ENCODE results near the gene KCNIP3.
"Not testable (repeated sequence)": the region's sequence is repeated elsewhere in the genome, so short reads cannot be mapped to it uniquely, and the experiment has no call there.

KCNIP3 gene

DNA sequence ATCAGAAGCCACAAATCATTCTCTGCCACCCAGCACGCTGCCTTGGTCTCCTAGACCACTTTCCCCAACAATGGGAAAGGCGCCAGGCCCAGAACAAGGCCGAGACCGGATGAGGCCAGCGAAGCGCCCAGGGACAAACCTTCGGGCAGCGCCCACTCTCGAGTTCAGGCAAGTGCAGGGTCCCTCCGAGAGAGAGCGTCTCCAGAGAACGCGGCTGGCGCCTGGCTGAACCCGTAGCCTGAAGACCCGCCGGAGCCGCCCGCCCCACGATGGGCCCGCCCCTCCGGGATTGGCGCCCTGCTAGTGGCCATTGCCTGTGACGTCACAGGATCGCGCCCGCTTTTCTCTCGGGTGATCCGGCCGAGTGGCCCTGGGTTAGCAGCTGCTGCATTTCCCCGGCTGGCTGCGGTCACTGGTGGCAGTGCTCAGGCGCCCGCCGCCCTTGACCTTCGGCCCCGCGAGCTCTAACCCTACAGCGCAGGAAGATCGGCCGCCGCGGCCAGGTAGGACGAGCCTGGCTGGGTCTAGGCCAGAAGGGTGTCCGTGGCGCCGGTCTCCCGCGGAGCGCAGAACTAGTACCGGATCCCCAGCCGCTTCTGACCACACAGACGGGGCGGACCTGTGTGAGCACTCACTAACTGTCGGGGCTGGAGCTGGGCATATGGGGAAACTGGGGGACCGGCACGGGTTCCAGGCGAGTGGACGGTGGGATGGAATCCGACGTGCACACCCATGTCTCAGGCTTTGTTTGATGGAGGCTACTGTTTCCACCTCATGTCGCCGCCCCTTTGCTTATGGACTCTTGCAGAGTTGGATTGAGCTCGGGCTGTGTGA is 105.4 kb downstream of the KCNIP3 start, which contains the start of gene FAHD2A:
Gene FAHD2A (plus strand): TSS at position 339 of the 834 bp plus-strand sequence. CDS start 2,851 bp downstream, outside the sequence.
- peak; percentile 91 to 98 (median 96) for DNase-seq (ENCODE audit: low read depth in 4 of 4, low spot score in 1 of 4)

DNA sequence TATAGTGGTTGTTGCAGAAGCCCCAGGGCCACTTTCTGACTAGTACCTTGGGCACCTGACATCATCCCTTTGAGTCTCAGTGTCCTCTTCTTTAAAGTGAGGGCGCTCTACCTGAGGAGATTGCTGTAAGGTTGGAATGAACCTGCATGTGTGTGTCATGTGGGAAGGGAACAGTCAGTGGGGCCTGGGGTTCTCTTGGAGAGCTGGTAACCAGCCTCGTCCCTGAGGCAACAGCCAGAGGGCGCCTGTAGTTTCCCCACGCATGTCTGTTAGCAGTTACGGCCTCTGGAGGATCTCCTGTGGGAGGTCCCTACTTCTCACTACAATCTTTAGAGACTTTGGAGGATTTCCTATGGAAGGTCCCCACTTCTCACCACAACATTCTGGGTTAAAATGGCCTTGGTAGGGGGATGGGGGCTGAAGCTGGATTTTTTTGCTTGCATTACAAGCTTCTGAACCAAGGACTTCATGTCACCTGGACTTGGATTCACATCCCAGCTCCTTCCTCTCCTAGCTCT is 106.1 kb downstream of the KCNIP3 start:
- peak in 1 of 4 experiments; percentile 19 for DNase-seq (ENCODE audit: low read depth in 4 of 4, low spot score in 1 of 4)

- DNase-seq (ENCODE audit: low read depth in 4 of 4, low spot score in 1 of 4), result not testable (repeated sequence)
These were observed 106.7 kb downstream of the KCNIP3 start for GRCh38 chr2:95403824-95404223.

DNA sequence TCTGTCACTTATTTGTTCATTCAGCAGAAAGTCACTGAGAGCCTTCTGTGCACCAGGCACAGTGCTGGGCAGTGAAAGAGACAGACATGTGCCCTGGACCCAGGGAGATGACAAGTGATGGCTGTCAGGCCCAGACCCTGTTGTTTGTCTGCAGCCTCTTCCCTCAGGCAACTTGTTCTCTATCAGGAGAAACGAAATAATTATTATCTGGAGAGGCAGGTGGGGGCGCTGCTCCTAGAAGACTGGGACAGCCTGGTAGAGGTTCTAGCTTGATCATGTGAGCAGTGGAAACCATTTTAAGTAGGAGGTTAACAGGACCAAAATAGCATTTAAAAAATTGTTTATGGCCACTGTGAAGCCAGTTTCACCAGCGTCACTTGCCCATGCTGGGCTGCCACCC is 107.5 kb downstream of the KCNIP3 start:
- not testable (repeated sequence) for DNase-seq (ENCODE audit: low read depth in 4 of 4, low spot score in 1 of 4)

DNA sequence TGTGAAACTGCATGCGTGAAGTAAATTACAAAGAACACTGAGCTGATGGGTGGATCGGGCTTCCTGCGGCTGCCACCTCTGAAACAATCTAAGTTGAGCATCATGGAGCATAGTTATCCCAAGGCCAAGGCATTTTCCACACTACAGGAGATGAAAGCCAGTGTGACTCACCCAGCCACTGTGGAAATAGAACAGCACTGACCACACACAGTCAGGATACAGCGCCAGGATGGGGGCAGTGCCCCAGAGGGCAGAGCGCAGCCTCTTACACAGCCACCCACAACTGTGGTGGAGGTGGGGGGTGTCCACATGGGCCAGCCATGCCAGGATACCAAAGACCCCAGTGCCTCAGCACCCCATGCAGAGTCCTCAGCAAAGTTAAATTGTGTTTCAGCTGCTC is 114.1 kb downstream of the KCNIP3 start:
- DNase-seq (ENCODE audit: low read depth in 4 of 4, low spot score in 1 of 4), result not testable (repeated sequence)

DNA sequence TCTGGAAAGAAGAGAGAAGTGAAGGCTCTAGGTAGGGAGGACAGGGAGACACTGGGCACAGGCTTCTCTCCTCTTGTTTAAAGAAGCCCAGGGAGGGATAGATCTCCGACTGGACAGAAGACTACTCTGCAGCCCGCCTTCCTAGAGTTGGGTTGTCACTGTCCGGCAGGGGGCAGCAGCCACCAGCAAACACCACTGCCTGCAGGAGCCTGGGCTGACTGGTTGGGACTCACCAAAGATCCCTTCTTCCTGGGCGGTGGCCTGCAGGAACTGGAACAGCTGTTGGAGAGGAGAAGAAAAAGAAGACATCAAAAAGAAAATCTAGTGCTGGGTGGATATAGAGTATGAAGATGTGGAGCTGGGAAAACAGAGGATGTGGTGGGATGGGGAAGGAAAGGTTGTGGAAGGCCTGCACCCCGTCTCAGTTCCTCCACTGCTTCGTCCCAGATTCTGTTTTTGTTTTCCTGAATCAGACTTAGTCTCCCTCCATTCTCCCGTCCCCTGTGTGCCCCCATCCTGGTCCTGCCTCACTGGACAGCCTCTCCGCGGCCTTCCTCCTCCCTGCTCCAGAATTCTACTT is 117.0 kb downstream of the KCNIP3 start:
- peak; percentile 27 to 57 (median 42) for DNase-seq (ENCODE audit: low read depth in 4 of 4, low spot score in 1 of 4)

- DNase-seq (ENCODE audit: low read depth in 4 of 4, low spot score in 1 of 4), result not testable (repeated sequence)
These were observed 118.0 kb downstream of the KCNIP3 start for GRCh38 chr2:95415138-95415537.

DNA sequence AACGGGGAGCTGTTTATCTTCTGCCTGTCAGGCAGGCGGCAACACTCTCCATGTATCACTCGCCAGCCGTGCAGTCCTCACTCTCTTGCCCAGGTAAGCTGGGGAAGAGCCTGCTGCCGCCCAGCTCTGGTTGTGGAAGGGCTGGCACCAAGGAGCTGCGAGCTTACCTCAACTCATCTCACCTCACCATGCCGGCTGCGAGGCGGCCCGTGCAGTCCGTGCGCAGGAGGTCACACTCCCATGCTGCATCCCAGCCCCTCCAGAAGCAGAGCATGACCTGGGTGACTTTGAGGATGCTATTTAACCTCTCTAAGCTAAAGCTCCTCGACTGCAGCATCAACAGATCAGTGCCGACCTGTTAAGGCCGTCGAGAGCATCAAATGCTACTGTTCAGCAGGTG is 118.4 kb downstream of the KCNIP3 start:
- DNase-seq (ENCODE audit: low read depth in 4 of 4, low spot score in 1 of 4), result not testable (repeated sequence)

GRCh38 chr2:95427196-95427867 is 130.2 kb downstream of the KCNIP3 start:
- DNase-seq (ENCODE audit: low read depth in 4 of 4, low spot score in 1 of 4), result not testable (repeated sequence)

DNA sequence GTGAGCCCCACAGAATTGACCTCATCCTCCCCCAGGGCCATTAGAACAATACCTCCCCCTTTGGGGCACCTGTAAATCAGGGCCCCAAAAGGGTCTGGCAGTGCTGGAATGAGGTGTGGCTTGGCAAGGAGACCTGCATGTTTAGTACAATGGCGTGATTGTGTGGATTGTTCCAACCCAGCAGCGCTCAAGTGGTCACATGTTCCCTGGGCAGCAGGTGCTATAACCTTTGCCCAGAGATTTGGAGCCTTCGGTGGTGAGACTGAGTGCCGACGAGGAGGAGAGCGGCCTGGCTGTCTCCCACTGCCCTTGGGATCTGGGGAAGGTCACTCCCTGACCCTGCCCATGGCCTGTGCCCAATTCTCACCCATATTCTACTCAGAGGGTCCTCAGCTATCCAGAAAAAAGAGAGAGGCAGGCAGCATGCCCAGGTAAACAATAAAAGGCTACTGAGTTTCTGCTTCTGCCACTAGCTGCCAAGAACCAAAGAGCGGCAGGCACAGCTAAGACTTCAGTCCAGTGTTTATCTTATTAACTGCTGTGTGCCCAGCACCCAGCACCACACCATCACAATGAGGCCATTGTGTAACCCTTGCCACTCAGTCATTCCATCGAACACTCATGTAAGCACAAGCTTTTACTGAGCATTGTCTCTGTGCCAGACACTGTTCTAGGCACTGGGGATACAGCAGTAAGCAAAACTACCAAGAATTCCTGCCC is 132.8 kb downstream of the KCNIP3 start:
- not testable (repeated sequence) for DNase-seq (ENCODE audit: low read depth in 4 of 4, low spot score in 1 of 4)

DNA sequence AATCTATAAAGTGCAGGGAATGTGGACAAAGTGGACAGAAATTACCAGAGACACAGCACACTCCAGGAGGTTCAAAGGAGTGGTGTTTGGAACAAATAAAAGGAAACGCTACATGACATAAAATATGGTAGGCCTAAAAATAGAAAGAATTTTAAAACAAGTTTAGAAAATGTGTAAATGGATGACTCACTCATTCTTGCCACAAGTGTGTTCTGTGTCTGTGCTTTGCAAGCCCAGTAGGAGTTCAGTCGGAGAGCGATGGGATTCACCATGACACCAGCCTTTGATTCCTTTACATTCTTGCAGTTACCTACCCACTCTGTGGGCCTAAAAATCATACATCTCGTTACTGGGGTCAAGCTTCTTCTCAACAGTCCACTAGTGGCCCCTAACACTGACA is 136.2 kb downstream of the KCNIP3 start:
- DNase-seq (ENCODE audit: low read depth in 4 of 4, low spot score in 1 of 4), result not testable (repeated sequence)

- not testable (repeated sequence) for DNase-seq (ENCODE audit: low read depth in 4 of 4, low spot score in 1 of 4)
These were observed 136.8 kb downstream of the KCNIP3 start for GRCh38 chr2:95433973-95434372.

- DNase-seq (ENCODE audit: low read depth in 4 of 4, low spot score in 1 of 4), result not testable (repeated sequence)
These were observed 137.4 kb downstream of the KCNIP3 start for GRCh38 chr2:95434507-95435076.

DNA sequence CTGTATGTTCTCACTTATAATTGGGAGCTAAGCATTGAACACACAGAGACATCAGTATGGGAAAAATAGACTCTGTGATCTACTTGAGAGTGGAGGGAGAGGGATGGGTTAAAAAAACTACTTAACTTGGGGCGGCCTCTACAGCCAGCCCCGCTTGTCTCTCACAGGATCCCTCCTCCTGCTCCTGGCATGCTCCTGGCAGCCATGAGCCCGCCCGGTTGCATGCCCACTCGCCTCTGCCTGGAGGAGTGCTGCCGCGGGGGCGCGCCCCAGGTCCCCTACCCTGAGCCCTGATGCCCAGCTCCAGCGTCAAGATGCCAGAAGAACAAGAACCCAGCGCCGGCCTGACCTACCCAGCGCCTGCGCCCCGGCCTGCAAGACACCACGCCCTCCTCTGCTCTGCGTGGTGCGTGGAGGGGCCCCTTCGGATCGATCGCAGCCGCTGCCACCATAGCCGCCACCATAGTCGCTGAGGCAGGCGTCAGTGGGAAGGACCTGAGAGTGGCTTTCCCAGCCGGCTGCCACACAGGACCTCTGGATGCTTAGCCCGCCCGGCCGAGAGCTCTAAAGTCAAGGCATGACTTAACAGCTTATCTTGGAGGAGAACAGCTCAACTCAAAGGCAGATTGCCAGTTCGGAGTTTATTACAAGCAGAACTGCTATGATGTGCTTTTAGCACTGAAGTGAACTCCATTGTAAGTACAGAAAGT is 138.2 kb downstream of the KCNIP3 start:
- DNase-seq (ENCODE audit: low read depth in 4 of 4, low spot score in 1 of 4), result not testable (repeated sequence)

All from stimulated activated CD4-positive, alpha-beta T cell treated with anti-CD3 and anti-CD28 coated beads, Interleukin-1b, Interleukin-23, amount 100 ng/mL, for 24 hours (primary cell).